OCI-LY7 (cell line): ENCODE data around the gene F8. TPM values are rescaled to one million over a fixed set of nuclear protein-coding genes. Genes with fewer than 3 reads are reported as not detected.
A peak's percentile ranks its signal among the peaks of the same experiment; 100 is the strongest.

Experiments used
- BruUV-seq: library from RNA; stranded (reverse); fragments of 400-500 nt; replicated peaks from 2 replicates; lab custom pipeline; 2021; lab: Mats Ljungman, UMichigan
- CTCF ChIA-PET: fragments of 300-600 bp; sonication (Branson Sonifier 250); formaldehyde crosslinking; loops from one replicate; lab custom pipeline; 2022; ENCODE audit warnings: antibody characterized with exemption; ENCODE audit not compliant: unreplicated experiment; lab: Charles Lee
- POLR2A ChIA-PET: fragments of 300-600 bp; sonication (Branson Sonifier 250); formaldehyde crosslinking; loops from one replicate; lab custom pipeline; 2022; ENCODE audit warnings: antibody characterized with exemption; lab: Charles Lee
- DNase-seq: peaks from one replicate; pipeline ENCODE4 v3.0.0-alpha.2; 2015; ENCODE audit warnings: low spot score
- H2AFZ ChIP-seq: fragments of 200-600 bp; sonication (generic), shearing (Covaris generic); 2 replicates; pipeline ENCODE4 v1.6.1; 2014; ENCODE audit warnings: mild to moderate bottlenecking, antibody characterized with exemption, low read length, moderate library complexity
- H3K27ac ChIP-seq: fragments of 200-600 bp; sonication (generic); 2 replicates; pipeline ENCODE4 v1.5.1; 2014; ENCODE audit warnings: mixed run types, low read depth, mild to moderate bottlenecking, moderate library complexity, low read length, inconsistent platforms; ENCODE audit not compliant: poor library complexity, severe bottlenecking
- H3K36me3 ChIP-seq: fragments of 200-600 bp; sonication (generic); 2 replicates; pipeline ENCODE4 v1.6.1; 2014; ENCODE audit warnings: mild to moderate bottlenecking, antibody characterized with exemption, low read length, moderate library complexity, mixed read lengths; ENCODE audit not compliant: insufficient read depth
- H3K4me1 ChIP-seq: fragments of 200-600 bp; sonication (generic); 2 replicates; pipeline ENCODE4 v1.5.1; 2014; ENCODE audit warnings: mild to moderate bottlenecking, low read length; ENCODE audit not compliant: insufficient read depth, poor library complexity, severe bottlenecking
- H3K4me2 ChIP-seq: fragments of 200-600 bp; sonication (generic); 2 replicates; pipeline ENCODE4 v1.6.1; 2014; ENCODE audit warnings: mild to moderate bottlenecking, low read length
- H3K4me3 ChIP-seq: fragments of 200-600 bp; sonication (generic); 2 replicates; pipeline ENCODE4 v1.5.1; 2014; ENCODE audit warnings: mild to moderate bottlenecking, low read depth, low read length; ENCODE audit not compliant: poor library complexity, severe bottlenecking
- H3K79me2 ChIP-seq: fragments of 200-600 bp; sonication (generic); 2 replicates; pipeline ENCODE4 v1.6.1; 2016; ENCODE audit warnings: low read depth, mild to moderate bottlenecking, low read length, moderate library complexity, mixed read lengths; ENCODE audit not compliant: insufficient read depth
- H3K9me2 ChIP-seq: fragments of 200-600 bp; sonication (generic); 2 replicates; pipeline ENCODE4 v1.6.1; 2016; ENCODE audit warnings: mild to moderate bottlenecking, low read length, mixed read lengths; ENCODE audit not compliant: insufficient read depth
- H3K9me3 ChIP-seq: fragments of 200-600 bp; sonication (generic); 2 replicates; pipeline ENCODE4 v1.6.1; 2014; ENCODE audit warnings: mild to moderate bottlenecking, mixed run types, low read length, mixed read lengths
- H4K20me1 ChIP-seq: fragments of 200-600 bp; sonication (generic); 2 replicates; pipeline ENCODE4 v1.6.1; 2014; ENCODE audit warnings: mild to moderate bottlenecking, antibody characterized with exemption, low read length, moderate library complexity, mixed read lengths; ENCODE audit not compliant: insufficient read depth
- EZH2phosphoT487 ChIP-seq: fragments of 200-600 bp; sonication (generic); IDR thresholded peaks from 2 replicates; pipeline ENCODE4 v1.6.1; 2018; ENCODE audit warnings: low read depth, borderline replicate concordance, mild to moderate bottlenecking, mixed run types, antibody characterized with exemption, low read length, moderate library complexity, mixed read lengths
- intact Hi-C: fragments of 100-400 bp; cut with micrococcal nuclease; formaldehyde crosslinking; loops from one replicate; pipeline ENCODE4 v1.10.0; 2022; ENCODE audit not compliant: unreplicated experiment
- total RNA-seq, 2 experiments: library from RNA; depleted of rRNA in 1 of 2; stranded (reverse); fragments of >200 nt in 1 of 2; shearing (Covaris generic) in 1 of 2; gene quantifications; 2 replicates each; pipeline ENCODE4 v1.2.3, GENCODE V29; 2014 to 2022
- TF ChIP-seq, protein P1 (sequence below): fragments of 200-600 bp; sonication (generic); conservative IDR thresholded peaks from 2 replicates; pipeline ENCODE4 v1.5.1; 2014; ENCODE audit warnings: mild to moderate bottlenecking, antibody characterized with exemption, low read length, moderate library complexity, mixed read lengths

The F8 gene
- total RNA-seq, 2 experiments from 2014 or later: 0.47 to 1.7 TPM

DNA sequence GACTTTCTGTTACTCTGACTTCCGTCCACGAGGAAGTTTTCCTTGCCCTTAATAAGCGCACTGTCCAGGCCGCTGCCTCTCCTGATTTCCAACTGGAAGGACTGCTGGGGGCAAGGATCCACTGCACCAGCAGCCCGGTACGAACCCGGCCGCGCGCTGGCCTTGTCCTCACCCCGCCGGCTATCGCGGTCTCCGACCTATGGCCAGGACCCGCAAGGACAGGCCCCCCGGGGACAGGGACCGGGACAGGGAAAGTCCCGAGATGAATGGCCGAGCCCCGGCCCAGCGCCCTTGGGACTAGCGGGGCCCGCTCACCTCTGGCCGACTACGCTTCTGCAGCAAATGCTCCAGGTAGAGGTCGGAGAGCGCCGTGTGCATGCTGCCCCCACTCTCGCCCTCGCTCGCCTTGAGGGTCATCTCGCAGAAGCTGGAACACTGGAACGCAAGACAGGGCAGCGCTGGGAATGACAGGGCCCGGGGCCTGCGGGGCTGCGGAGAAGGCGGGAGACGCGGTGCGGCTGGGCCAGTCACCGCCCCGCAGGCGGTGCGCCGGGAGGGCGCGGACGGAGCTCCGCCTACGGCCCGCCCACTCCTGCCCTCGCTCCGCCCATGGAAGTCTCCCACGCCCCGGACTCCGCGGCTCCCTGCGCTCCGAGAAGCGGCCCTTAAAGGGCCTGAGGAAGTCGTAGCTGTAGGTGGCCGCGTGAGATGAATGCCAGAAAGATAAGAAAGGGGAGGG is 217.4 kb downstream of the F8 start, which contains the start of gene MPP1:
Gene MPP1 (minus strand): TSS at position 529 of the 739 bp plus-strand sequence. CDS start 112 bp downstream, at position 417.
- ChIA-PET CTCF (no interaction called here), POLR2A (interaction anchor here (1.0 to 1.1 kb wide), 2 partner anchors 13 to 22 kb away, joined by 3 to 6 read pairs; no protein-coding TSS in a partner anchor)
- no peak within 1 kb of the TSS for H3K27ac ChIP-seq
- H2AFZ ChIP-seq: peak within 1 kb of the TSS; percentile 72; the same call in 1 of the 2 replicates
- H3K4me3 ChIP-seq: peak within 1 kb of the TSS; percentile 60
- no peaks in the 10 kb centered on the region for H3K79me2 ChIP-seq
- no peaks in the 10 kb centered on the region for H3K36me3 ChIP-seq
- peak within 1 kb of the TSS; percentile 81 for H3K4me2 ChIP-seq
- no peak for TF ChIP-seq EZH2phosphoT487
- TF ChIP-seq, protein P1, sequence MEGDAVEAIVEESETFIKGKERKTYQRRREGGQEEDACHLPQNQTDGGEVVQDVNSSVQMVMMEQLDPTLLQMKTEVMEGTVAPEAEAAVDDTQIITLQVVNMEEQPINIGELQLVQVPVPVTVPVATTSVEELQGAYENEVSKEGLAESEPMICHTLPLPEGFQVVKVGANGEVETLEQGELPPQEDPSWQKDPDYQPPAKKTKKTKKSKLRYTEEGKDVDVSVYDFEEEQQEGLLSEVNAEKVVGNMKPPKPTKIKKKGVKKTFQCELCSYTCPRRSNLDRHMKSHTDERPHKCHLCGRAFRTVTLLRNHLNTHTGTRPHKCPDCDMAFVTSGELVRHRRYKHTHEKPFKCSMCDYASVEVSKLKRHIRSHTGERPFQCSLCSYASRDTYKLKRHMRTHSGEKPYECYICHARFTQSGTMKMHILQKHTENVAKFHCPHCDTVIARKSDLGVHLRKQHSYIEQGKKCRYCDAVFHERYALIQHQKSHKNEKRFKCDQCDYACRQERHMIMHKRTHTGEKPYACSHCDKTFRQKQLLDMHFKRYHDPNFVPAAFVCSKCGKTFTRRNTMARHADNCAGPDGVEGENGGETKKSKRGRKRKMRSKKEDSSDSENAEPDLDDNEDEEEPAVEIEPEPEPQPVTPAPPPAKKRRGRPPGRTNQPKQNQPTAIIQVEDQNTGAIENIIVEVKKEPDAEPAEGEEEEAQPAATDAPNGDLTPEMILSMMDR: no peak
- H4K20me1 ChIP-seq: no peaks in the 10 kb centered on the region
- peaks cover 12% of the 10 kb centered on the region for H3K4me1 ChIP-seq
- intact Hi-C loops: no loop called here
- H3K9me3 ChIP-seq: no peaks in the 10 kb centered on the region
- no TSS peak for BruUV-seq
- peak; percentile 62 for DNase-seq
- no peaks in the 10 kb centered on the region for H3K9me2 ChIP-seq

DNA sequence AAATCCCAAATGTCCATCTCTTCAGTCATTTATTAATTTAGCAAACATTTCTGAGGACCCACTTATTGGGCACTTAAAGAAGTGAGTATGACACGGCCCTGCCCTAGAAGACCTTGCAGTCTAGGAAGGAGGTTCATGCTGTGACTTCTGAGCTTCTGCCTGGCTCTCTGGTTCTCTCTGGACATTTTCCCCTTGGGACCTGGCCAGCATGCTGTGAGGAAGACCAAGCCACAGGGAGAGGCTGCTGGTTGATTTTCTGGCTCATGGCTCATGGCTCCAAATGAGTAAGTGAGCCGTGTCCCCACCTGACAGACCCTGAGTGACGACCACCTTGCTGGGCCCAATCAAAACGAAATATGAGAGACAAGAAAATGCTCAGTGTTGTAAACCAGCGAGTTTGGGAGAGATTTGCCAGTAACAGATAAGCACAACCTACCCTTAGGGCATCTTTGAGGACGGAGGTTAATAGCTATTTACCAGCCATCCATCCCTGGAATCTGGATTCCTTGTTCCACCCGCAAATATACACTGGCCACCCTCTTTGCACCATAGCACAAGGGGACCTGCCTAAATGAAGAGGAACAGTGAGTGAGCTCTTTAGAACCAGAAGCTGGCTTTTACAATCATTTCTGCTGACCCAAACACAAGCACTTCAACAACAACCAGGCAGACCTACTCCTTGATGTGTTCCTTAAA is 218.1 kb downstream of the F8 start:
- POLR2A ChIA-PET: no interaction called here
- TF ChIP-seq, protein P1: no peak
- no peak for TF ChIP-seq EZH2phosphoT487
- no peak for DNase-seq
- H3K4me3 ChIP-seq: peak overlapping the region; percentile 60
- no peaks in the 10 kb centered on the region for H4K20me1 ChIP-seq
- H3K9me3 ChIP-seq: no peaks in the 10 kb centered on the region
- H3K9me2 ChIP-seq: no peaks in the 10 kb centered on the region
- H3K36me3 ChIP-seq: no peaks in the 10 kb centered on the region
- H3K79me2 ChIP-seq: no peaks in the 10 kb centered on the region
- H3K4me1 ChIP-seq: peaks cover 12% of the 10 kb centered on the region
- H3K4me2 ChIP-seq: peak overlapping the region; percentile 81; the same call in 1 of the 2 replicates
- CTCF ChIA-PET: no interaction called here
- no TSS peak for BruUV-seq
- H2AFZ ChIP-seq: peak overlapping the region; percentile 72; the same call in 1 of the 2 replicates
- intact Hi-C loops: no loop called here
- H3K27ac ChIP-seq: no peak overlapping the region
